Measurements from ENCODE around the gene WDR88.
"Not testable (repeated sequence)": the region's sequence is repeated elsewhere in the genome, so short reads cannot be mapped to it uniquely, and the experiment has no call there.

The WDR88 gene

GRCh38 chr19:33208904-33209849, 77.3 kb downstream of the WDR88 start:
- Histone ChIP-seq H3K9ac (ENCODE audit: low read depth, low read length) (no peak overlapping the region), H3K36me3 (ENCODE audit: insufficient read depth, low read depth, low read length) (no peaks in the 10 kb centered on the region; the same call in 1 of the 2 replicates), H3K4me1 (ENCODE audit: insufficient read depth, low read length) (no peaks in the 10 kb centered on the region), H3K27me3 (ENCODE audit: insufficient read depth, low read length) (no peaks in the 10 kb centered on the region), H3K27ac (ENCODE audit: low read length) (no peak overlapping the region), H3K4me3 (ENCODE audit: low read length) (no peak overlapping the region), H3K9me3 (ENCODE audit: insufficient read depth, low read depth, low read length) (no peaks in the 10 kb centered on the region)

GRCh38 chr19:33209850-33210230, 77.9 kb downstream of the WDR88 start:
- not testable (repeated sequence) for H3K4me3 ChIP-seq (ENCODE audit: low read length); H3K4me1 ChIP-seq (ENCODE audit: insufficient read depth, low read length); H3K36me3 ChIP-seq (ENCODE audit: insufficient read depth, low read depth, low read length); H3K27me3 ChIP-seq (ENCODE audit: insufficient read depth, low read length); H3K27ac ChIP-seq (ENCODE audit: low read length); H3K9ac ChIP-seq (ENCODE audit: low read depth, low read length); H3K9me3 ChIP-seq (ENCODE audit: insufficient read depth, low read depth, low read length)

- H3K4me3 ChIP-seq (ENCODE audit: low read length): no peak overlapping the region
- no peaks in the 10 kb centered on the region for H3K36me3 ChIP-seq (ENCODE audit: insufficient read depth, low read depth, low read length)
- H3K4me1 ChIP-seq (ENCODE audit: insufficient read depth, low read length): no peaks in the 10 kb centered on the region
- no peak overlapping the region for H3K27ac ChIP-seq (ENCODE audit: low read length)
- H3K9ac ChIP-seq (ENCODE audit: low read depth, low read length): no peak overlapping the region
- H3K27me3 ChIP-seq (ENCODE audit: insufficient read depth, low read length): no peaks in the 10 kb centered on the region
- no peaks in the 10 kb centered on the region for H3K9me3 ChIP-seq (ENCODE audit: insufficient read depth, low read depth, low read length)
Observed at GRCh38 chr19:33210266-33210940, 78.5 kb downstream of the WDR88 start.

GRCh38 chr19:33211794-33212435, 80.0 kb downstream of the WDR88 start:
- Histone ChIP-seq H3K27me3 (ENCODE audit: insufficient read depth, low read length) (no peaks in the 10 kb centered on the region), H3K4me1 (ENCODE audit: insufficient read depth, low read length) (no peaks in the 10 kb centered on the region), H3K4me3 (ENCODE audit: low read length) (no peak overlapping the region), H3K27ac (ENCODE audit: low read length) (no peak overlapping the region), H3K9me3 (ENCODE audit: insufficient read depth, low read depth, low read length) (no peaks in the 10 kb centered on the region), H3K36me3 (ENCODE audit: insufficient read depth, low read depth, low read length) (no peaks in the 10 kb centered on the region), H3K9ac (ENCODE audit: low read depth, low read length) (no peak overlapping the region)

- Histone ChIP-seq H3K4me3 (ENCODE audit: low read length) (no peak overlapping the region), H3K36me3 (ENCODE audit: insufficient read depth, low read depth, low read length) (no peaks in the 10 kb centered on the region), H3K27ac (ENCODE audit: low read length) (no peak overlapping the region), H3K9me3 (ENCODE audit: insufficient read depth, low read depth, low read length) (no peaks in the 10 kb centered on the region), H3K9ac (ENCODE audit: low read depth, low read length) (no peak overlapping the region), H3K4me1 (ENCODE audit: insufficient read depth, low read length) (no peaks in the 10 kb centered on the region), H3K27me3 (ENCODE audit: insufficient read depth, low read length) (no peaks in the 10 kb centered on the region)
Observed at GRCh38 chr19:33212436-33213172, 80.7 kb downstream of the WDR88 start.

- Histone ChIP-seq H3K9ac (ENCODE audit: low read depth, low read length) (no peak overlapping the region), H3K36me3 (ENCODE audit: insufficient read depth, low read depth, low read length) (no peaks in the 10 kb centered on the region), H3K4me1 (ENCODE audit: insufficient read depth, low read length) (no peaks in the 10 kb centered on the region)
Observed at GRCh38 chr19:33214596-33214995, 82.7 kb downstream of the WDR88 start.

GRCh38 chr19:33215438-33216197, 83.7 kb downstream of the WDR88 start:
- H3K9ac ChIP-seq (ENCODE audit: low read depth, low read length): no peak overlapping the region
- no peaks in the 10 kb centered on the region for H3K4me1 ChIP-seq (ENCODE audit: insufficient read depth, low read length)
- no peaks in the 10 kb centered on the region for H3K27me3 ChIP-seq (ENCODE audit: insufficient read depth, low read length)

More at GRCh38 chr19:33214596-33214995, 82.7 kb downstream of the WDR88 start:
- H3K9me3 ChIP-seq (ENCODE audit: insufficient read depth, low read depth, low read length): no peaks in the 10 kb centered on the region
- no peak overlapping the region for H3K4me3 ChIP-seq (ENCODE audit: low read length)
- no peaks in the 10 kb centered on the region for H3K27me3 ChIP-seq (ENCODE audit: insufficient read depth, low read length)
- H3K27ac ChIP-seq (ENCODE audit: low read length): no peak overlapping the region

GRCh38 chr19:33216198-33216830, 84.4 kb downstream of the WDR88 start:
- Histone ChIP-seq H3K9ac (ENCODE audit: low read depth, low read length) (no peak overlapping the region), H3K4me3 (ENCODE audit: low read length) (no peak overlapping the region), H3K9me3 (ENCODE audit: insufficient read depth, low read depth, low read length) (no peaks in the 10 kb centered on the region), H3K36me3 (ENCODE audit: insufficient read depth, low read depth, low read length) (no peaks in the 10 kb centered on the region), H3K27me3 (ENCODE audit: insufficient read depth, low read length) (no peaks in the 10 kb centered on the region), H3K27ac (ENCODE audit: low read length) (no peak overlapping the region), H3K4me1 (ENCODE audit: insufficient read depth, low read length) (no peaks in the 10 kb centered on the region)

More at GRCh38 chr19:33215438-33216197, 83.7 kb downstream of the WDR88 start:
- no peaks in the 10 kb centered on the region for H3K9me3 ChIP-seq (ENCODE audit: insufficient read depth, low read depth, low read length)
- no peak overlapping the region for H3K4me3 ChIP-seq (ENCODE audit: low read length)
- no peaks in the 10 kb centered on the region for H3K36me3 ChIP-seq (ENCODE audit: insufficient read depth, low read depth, low read length)
- H3K27ac ChIP-seq (ENCODE audit: low read length): no peak overlapping the region

GRCh38 chr19:33217881-33218280, 86.0 kb downstream of the WDR88 start:
- Histone ChIP-seq H3K9ac (ENCODE audit: low read depth, low read length) (no peak overlapping the region), H3K27ac (ENCODE audit: low read length) (no peak overlapping the region), H3K36me3 (ENCODE audit: insufficient read depth, low read depth, low read length) (no peaks in the 10 kb centered on the region), H3K27me3 (ENCODE audit: insufficient read depth, low read length) (peaks cover 5% of the 10 kb centered on the region; the same call in 1 of the 2 replicates), H3K4me1 (ENCODE audit: insufficient read depth, low read length) (no peaks in the 10 kb centered on the region), H3K9me3 (ENCODE audit: insufficient read depth, low read depth, low read length) (no peaks in the 10 kb centered on the region), H3K4me3 (ENCODE audit: low read length) (no peak overlapping the region)

GRCh38 chr19:33219261-33219815, 87.4 kb downstream of the WDR88 start:
- Histone ChIP-seq H3K36me3 (ENCODE audit: insufficient read depth, low read depth, low read length) (no peaks in the 10 kb centered on the region), H3K27me3 (ENCODE audit: insufficient read depth, low read length) (peaks cover 18% of the 10 kb centered on the region), H3K27ac (ENCODE audit: low read length) (no peak overlapping the region), H3K9me3 (ENCODE audit: insufficient read depth, low read depth, low read length) (no peaks in the 10 kb centered on the region), H3K9ac (ENCODE audit: low read depth, low read length) (no peak overlapping the region), H3K4me1 (ENCODE audit: insufficient read depth, low read length) (no peaks in the 10 kb centered on the region), H3K4me3 (ENCODE audit: low read length) (no peak overlapping the region)

Measured in iPS-20b (cell line).